ENCODE results near the gene POLR2F. TPM values are rescaled to one million over a fixed set of nuclear protein-coding genes. Genes with fewer than 3 reads are reported as not detected.

The POLR2F gene
- total and polyA plus RNA-seq, 4 donors: 21.4 to 152 (median 56.3) TPM

DNA sequence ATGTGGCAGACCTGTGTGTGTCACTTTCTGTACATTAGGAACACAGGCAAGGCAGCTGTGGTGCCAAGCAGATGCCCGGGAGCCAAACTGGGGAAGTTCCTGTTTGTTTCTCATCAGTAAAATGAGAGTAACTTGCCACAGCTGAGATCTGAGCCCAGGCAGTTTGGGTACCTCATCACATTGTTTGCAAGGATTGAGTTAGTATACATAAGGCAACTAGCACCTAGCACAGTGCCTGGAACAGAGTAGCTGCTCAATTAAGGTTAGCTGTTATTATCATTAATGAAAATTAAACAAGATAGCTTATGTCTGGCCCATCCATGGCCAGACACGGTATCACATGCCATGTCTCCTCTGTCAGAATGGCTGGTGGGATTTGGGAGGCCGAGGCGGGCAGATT is 23.0 kb downstream of the POLR2F start:
- 95% methylated on average over 4 of the region's 4 CpGs for WGBS
- Histone ChIP-seq H3K36me3 (ENCODE audit: control insufficient read depth in 4 of 4, insufficient read depth in 3 of 4, low read depth in 1 of 4, low read length in 3 of 4) (peaks cover 0 to 4% (median 0%) of the 10 kb centered on the region in 4 donors), H3K9me3 (ENCODE audit: control insufficient read depth in 4 of 4, low read length in 3 of 4) (no peaks in the 10 kb centered on the region)

DNA sequence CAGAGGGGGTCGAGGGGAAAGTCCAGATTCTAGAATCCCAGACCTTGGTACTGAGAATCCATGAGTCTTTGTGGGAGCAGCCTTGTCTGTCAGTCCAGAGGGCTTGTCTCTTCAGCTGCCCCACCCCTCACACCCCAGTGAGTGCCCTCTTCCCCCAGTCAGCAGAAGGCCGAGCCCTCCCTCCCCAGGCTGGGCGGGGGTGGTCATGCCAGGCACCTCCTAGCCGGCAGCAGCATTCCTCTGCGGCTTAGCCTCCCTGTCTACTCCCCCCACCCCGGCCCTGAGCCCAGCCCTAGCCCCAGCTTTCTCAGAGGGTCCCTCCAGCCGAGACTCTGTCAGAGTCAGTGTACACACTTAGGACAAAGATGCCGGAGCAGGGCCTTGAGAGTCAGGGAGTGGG is 26.3 kb downstream of the POLR2F start:
- no peaks in the 10 kb centered on the region for H3K27me3 ChIP-seq (ENCODE audit: control insufficient read depth in 4 of 4, insufficient read depth in 4 of 4, low read length in 3 of 4)
- H3K4me1 ChIP-seq (ENCODE audit: control insufficient read depth in 4 of 4, insufficient read depth in 4 of 4, low read length in 3 of 4): peaks cover 10 to 27% (median 22%) of the 10 kb centered on the region in 4 donors
- 91% methylated on average over 8 of the region's 8 CpGs for WGBS
- DNase-seq (ENCODE audit: low spot score): no peak
- no peak overlapping the region for H3K27ac ChIP-seq (ENCODE audit: low read depth in 1 of 2, low read length in 2 of 2)
- H3K36me3 ChIP-seq (ENCODE audit: control insufficient read depth in 4 of 4, insufficient read depth in 3 of 4, low read depth in 1 of 4, low read length in 3 of 4): peaks cover 0 to 4% (median 0%) of the 10 kb centered on the region in 4 donors
- no peak overlapping the region for H3K4me3 ChIP-seq (ENCODE audit: low read depth in 1 of 3, low read length in 3 of 3)
- TF ChIP-seq HNF4G (IDR thresholded peaks at IDR 0.05) (no peak), TAF1 (conservative IDR thresholded peaks at IDR 0.05) (no peak), EGR1 (IDR thresholded peaks at IDR 0.05; ENCODE audit: low read depth in 2 of 2) (no peak), FOXA2 (IDR thresholded peaks at IDR 0.05) (no peak), FOXA1 (IDR thresholded peaks at IDR 0.05) (no peak), JUND (IDR thresholded peaks at IDR 0.05) (no peak), YY1 (IDR thresholded peaks at IDR 0.05) (no peak), GABPA (IDR thresholded peaks at IDR 0.05 in 1 of 2, conservative IDR thresholded peaks at IDR 0.05 in 1 of 2) (no peak), HNF4A (conservative IDR thresholded peaks at IDR 0.05) (no peak)
- TF ChIP-seq, protein P1, sequence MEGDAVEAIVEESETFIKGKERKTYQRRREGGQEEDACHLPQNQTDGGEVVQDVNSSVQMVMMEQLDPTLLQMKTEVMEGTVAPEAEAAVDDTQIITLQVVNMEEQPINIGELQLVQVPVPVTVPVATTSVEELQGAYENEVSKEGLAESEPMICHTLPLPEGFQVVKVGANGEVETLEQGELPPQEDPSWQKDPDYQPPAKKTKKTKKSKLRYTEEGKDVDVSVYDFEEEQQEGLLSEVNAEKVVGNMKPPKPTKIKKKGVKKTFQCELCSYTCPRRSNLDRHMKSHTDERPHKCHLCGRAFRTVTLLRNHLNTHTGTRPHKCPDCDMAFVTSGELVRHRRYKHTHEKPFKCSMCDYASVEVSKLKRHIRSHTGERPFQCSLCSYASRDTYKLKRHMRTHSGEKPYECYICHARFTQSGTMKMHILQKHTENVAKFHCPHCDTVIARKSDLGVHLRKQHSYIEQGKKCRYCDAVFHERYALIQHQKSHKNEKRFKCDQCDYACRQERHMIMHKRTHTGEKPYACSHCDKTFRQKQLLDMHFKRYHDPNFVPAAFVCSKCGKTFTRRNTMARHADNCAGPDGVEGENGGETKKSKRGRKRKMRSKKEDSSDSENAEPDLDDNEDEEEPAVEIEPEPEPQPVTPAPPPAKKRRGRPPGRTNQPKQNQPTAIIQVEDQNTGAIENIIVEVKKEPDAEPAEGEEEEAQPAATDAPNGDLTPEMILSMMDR (IDR thresholded peaks at IDR 0.05; ENCODE audit: low read depth, low read length, missing input control): no peak
- TF ChIP-seq, protein P2, sequence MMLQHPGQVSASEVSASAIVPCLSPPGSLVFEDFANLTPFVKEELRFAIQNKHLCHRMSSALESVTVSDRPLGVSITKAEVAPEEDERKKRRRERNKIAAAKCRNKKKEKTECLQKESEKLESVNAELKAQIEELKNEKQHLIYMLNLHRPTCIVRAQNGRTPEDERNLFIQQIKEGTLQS (IDR thresholded peaks at IDR 0.05): no peak
- TF ChIP-seq, protein P3, sequence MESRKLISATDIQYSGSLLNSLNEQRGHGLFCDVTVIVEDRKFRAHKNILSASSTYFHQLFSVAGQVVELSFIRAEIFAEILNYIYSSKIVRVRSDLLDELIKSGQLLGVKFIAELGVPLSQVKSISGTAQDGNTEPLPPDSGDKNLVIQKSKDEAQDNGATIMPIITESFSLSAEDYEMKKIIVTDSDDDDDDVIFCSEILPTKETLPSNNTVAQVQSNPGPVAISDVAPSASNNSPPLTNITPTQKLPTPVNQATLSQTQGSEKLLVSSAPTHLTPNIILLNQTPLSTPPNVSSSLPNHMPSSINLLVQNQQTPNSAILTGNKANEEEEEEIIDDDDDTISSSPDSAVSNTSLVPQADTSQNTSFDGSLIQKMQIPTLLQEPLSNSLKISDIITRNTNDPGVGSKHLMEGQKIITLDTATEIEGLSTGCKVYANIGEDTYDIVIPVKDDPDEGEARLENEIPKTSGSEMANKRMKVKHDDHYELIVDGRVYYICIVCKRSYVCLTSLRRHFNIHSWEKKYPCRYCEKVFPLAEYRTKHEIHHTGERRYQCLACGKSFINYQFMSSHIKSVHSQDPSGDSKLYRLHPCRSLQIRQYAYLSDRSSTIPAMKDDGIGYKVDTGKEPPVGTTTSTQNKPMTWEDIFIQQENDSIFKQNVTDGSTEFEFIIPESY (IDR thresholded peaks at IDR 0.05): no peak
- TF ChIP-seq, protein P4, sequence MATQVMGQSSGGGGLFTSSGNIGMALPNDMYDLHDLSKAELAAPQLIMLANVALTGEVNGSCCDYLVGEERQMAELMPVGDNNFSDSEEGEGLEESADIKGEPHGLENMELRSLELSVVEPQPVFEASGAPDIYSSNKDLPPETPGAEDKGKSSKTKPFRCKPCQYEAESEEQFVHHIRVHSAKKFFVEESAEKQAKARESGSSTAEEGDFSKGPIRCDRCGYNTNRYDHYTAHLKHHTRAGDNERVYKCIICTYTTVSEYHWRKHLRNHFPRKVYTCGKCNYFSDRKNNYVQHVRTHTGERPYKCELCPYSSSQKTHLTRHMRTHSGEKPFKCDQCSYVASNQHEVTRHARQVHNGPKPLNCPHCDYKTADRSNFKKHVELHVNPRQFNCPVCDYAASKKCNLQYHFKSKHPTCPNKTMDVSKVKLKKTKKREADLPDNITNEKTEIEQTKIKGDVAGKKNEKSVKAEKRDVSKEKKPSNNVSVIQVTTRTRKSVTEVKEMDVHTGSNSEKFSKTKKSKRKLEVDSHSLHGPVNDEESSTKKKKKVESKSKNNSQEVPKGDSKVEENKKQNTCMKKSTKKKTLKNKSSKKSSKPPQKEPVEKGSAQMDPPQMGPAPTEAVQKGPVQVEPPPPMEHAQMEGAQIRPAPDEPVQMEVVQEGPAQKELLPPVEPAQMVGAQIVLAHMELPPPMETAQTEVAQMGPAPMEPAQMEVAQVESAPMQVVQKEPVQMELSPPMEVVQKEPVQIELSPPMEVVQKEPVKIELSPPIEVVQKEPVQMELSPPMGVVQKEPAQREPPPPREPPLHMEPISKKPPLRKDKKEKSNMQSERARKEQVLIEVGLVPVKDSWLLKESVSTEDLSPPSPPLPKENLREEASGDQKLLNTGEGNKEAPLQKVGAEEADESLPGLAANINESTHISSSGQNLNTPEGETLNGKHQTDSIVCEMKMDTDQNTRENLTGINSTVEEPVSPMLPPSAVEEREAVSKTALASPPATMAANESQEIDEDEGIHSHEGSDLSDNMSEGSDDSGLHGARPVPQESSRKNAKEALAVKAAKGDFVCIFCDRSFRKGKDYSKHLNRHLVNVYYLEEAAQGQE (IDR thresholded peaks at IDR 0.05): no peak
- TF ChIP-seq, protein P5, sequence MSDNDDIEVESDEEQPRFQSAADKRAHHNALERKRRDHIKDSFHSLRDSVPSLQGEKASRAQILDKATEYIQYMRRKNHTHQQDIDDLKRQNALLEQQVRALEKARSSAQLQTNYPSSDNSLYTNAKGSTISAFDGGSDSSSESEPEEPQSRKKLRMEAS (IDR thresholded peaks at IDR 0.05): no peak
- H3K9ac ChIP-seq (ENCODE audit: low read depth in 1 of 2, low read length in 2 of 2): no peak overlapping the region
- H3K9me3 ChIP-seq (ENCODE audit: control insufficient read depth in 4 of 4, low read length in 3 of 4): no peaks in the 10 kb centered on the region

More for the DNA sequence above, 23.0 kb downstream of the POLR2F start:
- DNase-seq (ENCODE audit: low spot score): no peak
- Histone ChIP-seq H3K27ac (ENCODE audit: low read depth in 1 of 2, low read length in 2 of 2) (no peak overlapping the region), H3K9ac (ENCODE audit: low read depth in 1 of 2, low read length in 2 of 2) (no peak overlapping the region), H3K4me1 (ENCODE audit: control insufficient read depth in 4 of 4, insufficient read depth in 4 of 4, low read length in 3 of 4) (peaks cover 8 to 13% (median 11%) of the 10 kb centered on the region in 4 donors), H3K4me3 (ENCODE audit: low read depth in 1 of 3, low read length in 3 of 3) (no peak overlapping the region), H3K27me3 (ENCODE audit: control insufficient read depth in 4 of 4, insufficient read depth in 4 of 4, low read length in 3 of 4) (no peaks in the 10 kb centered on the region)
- TF ChIP-seq, protein P3 (IDR thresholded peaks at IDR 0.05): no peak
- no peak for TF ChIP-seq YY1 (IDR thresholded peaks at IDR 0.05)
- no peak for TF ChIP-seq EGR1 (IDR thresholded peaks at IDR 0.05; ENCODE audit: low read depth in 2 of 2)
- TF ChIP-seq, protein P5 (IDR thresholded peaks at IDR 0.05): no peak
- no peak for TF ChIP-seq JUND (IDR thresholded peaks at IDR 0.05)
